D341Med (cell line): ENCODE measurements around the gene CDC42EP4.

Experiments used
- DNase-seq: peaks from one replicate; pipeline ENCODE4 v3.0.0; 2012; ENCODE audit warnings: low spot score

Gene CDC42EP4

GRCh38 chr17:73311781-73312641, at the start of gene CDC42EP4:
Gene CDC42EP4, minus strand, starts transcription at chr17:73312001. Its CDS starts 25,501 bp downstream, at chr17:73286500.
- DNase-seq = peak; percentile 98

GRCh38 chr17:73360961-73361761, 49.4 kb upstream of the CDC42EP4 start:
- no peak for DNase-seq

GRCh38 chr17:73359987-73360410, 48.2 kb upstream of the CDC42EP4 start:
- no peak for DNase-seq

GRCh38 chr17:73359352-73359751, 47.6 kb upstream of the CDC42EP4 start:
- DNase-seq = no peak

GRCh38 chr17:73358668-73359067, 46.9 kb upstream of the CDC42EP4 start:
- no peak for DNase-seq

- DNase-seq = no peak
Observed at GRCh38 chr17:73357981-73358380, 46.2 kb upstream of the CDC42EP4 start.

- DNase-seq = no peak
Observed at GRCh38 chr17:73357318-73357717, 45.5 kb upstream of the CDC42EP4 start.

GRCh38 chr17:73356561-73357170, 44.9 kb upstream of the CDC42EP4 start:
- DNase-seq = no peak

- no peak for DNase-seq
Observed at GRCh38 chr17:73354423-73355284, 42.9 kb upstream of the CDC42EP4 start.

- DNase-seq = no peak
Observed at GRCh38 chr17:73352261-73352660, 40.5 kb upstream of the CDC42EP4 start.

GRCh38 chr17:73351764-73352163, 40.0 kb upstream of the CDC42EP4 start:
- DNase-seq = no peak

- no peak for DNase-seq
Observed at GRCh38 chr17:73350864-73351263, 39.1 kb upstream of the CDC42EP4 start.

GRCh38 chr17:73349647-73350046, 37.8 kb upstream of the CDC42EP4 start:
- no peak for DNase-seq

GRCh38 chr17:73349138-73349537, 37.3 kb upstream of the CDC42EP4 start:
- no peak for DNase-seq

- no peak for DNase-seq
Observed at GRCh38 chr17:73348829-73349095, 37.0 kb upstream of the CDC42EP4 start.

GRCh38 chr17:73348018-73348828, 36.4 kb upstream of the CDC42EP4 start:
- no peak for DNase-seq

- no peak for DNase-seq
Observed at GRCh38 chr17:73347351-73347750, 35.5 kb upstream of the CDC42EP4 start.

GRCh38 chr17:73346501-73347162, 34.8 kb upstream of the CDC42EP4 start:
- DNase-seq = no peak

- peak; percentile 52 for DNase-seq
Observed at GRCh38 chr17:73343739-73344454, 32.1 kb upstream of the CDC42EP4 start.

GRCh38 chr17:73343168-73343634, 31.4 kb upstream of the CDC42EP4 start:
- peak; percentile 93 for DNase-seq
